Activated CD4-positive, alpha-beta memory T cell treated with anti-CD3 and anti-CD28 coated beads, Interleukin-2, amount 10 ng/mL, durations not matched to agents 7 days and 5 days (primary cell): ENCODE data around the gene SMIM38. TPM values are rescaled to one million over a fixed set of nuclear protein-coding genes. Genes with fewer than 3 reads are reported as not detected.

Source experiments
- CTCF ChIA-PET: fragments of 350-600 bp; sonication (Branson Sonifier 250); formaldehyde crosslinking; loops from one replicate; lab custom pipeline; 2021; ENCODE audit warnings: antibody characterized with exemption, inconsistent platforms; lab: Charles Lee
- POLR2A ChIA-PET: fragments of 350-600 bp; sonication (Branson Sonifier 250); formaldehyde crosslinking; loops from one replicate; lab custom pipeline; 2021; ENCODE audit warnings: antibody characterized with exemption; lab: Charles Lee
- DNase-seq: peaks from one replicate; pipeline ENCODE4 v3.0.0-alpha.2; 2020
- H3K27ac Mint-ChIP-seq: one replicate; pipeline ENCODE4 v1.8.0; 2021; ENCODE audit warnings: mild to moderate bottlenecking, mixed read lengths
- H3K27me3 Mint-ChIP-seq: one replicate; pipeline ENCODE4 v1.8.0; 2021; ENCODE audit warnings: mixed read lengths
- H3K36me3 Mint-ChIP-seq: one replicate; pipeline ENCODE4 v1.8.0; 2021; ENCODE audit warnings: low read depth, mixed read lengths
- H3K4me1 Mint-ChIP-seq: one replicate; pipeline ENCODE4 v1.8.0; 2021; ENCODE audit warnings: mixed read lengths
- H3K4me3 Mint-ChIP-seq: one replicate; pipeline ENCODE4 v1.8.0; 2021; ENCODE audit warnings: mild to moderate bottlenecking, mixed read lengths
- H3K9me3 Mint-ChIP-seq: one replicate; pipeline ENCODE4 v1.8.0; 2021; ENCODE audit warnings: mixed read lengths
- total RNA-seq, 2 experiments: library from RNA; stranded (reverse); gene quantifications; one replicate each; pipeline ENCODE4 v1.2.3, GENCODE V29; 2021

The SMIM38 gene
- total RNA-seq, 2 experiments from 2014 or later = 0.13 to 0.18 TPM

- no peaks in the 10 kb centered on the region for H3K27me3 Mint-ChIP-seq
- H3K36me3 Mint-ChIP-seq = no peaks in the 10 kb centered on the region
- no peak for DNase-seq
- ChIA-PET CTCF (no interaction called here), POLR2A (no interaction called here)
- H3K27ac Mint-ChIP-seq = no peak overlapping the region
- H3K4me3 Mint-ChIP-seq = no peak overlapping the region
- no peaks in the 10 kb centered on the region for H3K9me3 Mint-ChIP-seq
- H3K4me1 Mint-ChIP-seq = no peaks in the 10 kb centered on the region
These were observed 18.3 kb downstream of the SMIM38 start for GRCh38 chr11:69173925-69174581.

GRCh38 chr11:69174841-69175240, 19.1 kb downstream of the SMIM38 start:
- CTCF ChIA-PET = no interaction called here
- no peaks in the 10 kb centered on the region for H3K4me1 Mint-ChIP-seq
- no peaks in the 10 kb centered on the region for H3K9me3 Mint-ChIP-seq
- no peak for DNase-seq
- no peak overlapping the region for H3K4me3 Mint-ChIP-seq
- no peaks in the 10 kb centered on the region for H3K36me3 Mint-ChIP-seq
- POLR2A ChIA-PET = no interaction called here
- H3K27me3 Mint-ChIP-seq = no peaks in the 10 kb centered on the region
- no peak overlapping the region for H3K27ac Mint-ChIP-seq

- ChIA-PET CTCF (no interaction called here), POLR2A (no interaction called here)
- H3K36me3 Mint-ChIP-seq = no peaks in the 10 kb centered on the region
- H3K9me3 Mint-ChIP-seq = peaks cover 2% of the 10 kb centered on the region
- no peaks in the 10 kb centered on the region for H3K27me3 Mint-ChIP-seq
- H3K4me1 Mint-ChIP-seq = no peaks in the 10 kb centered on the region
- DNase-seq = no peak
- H3K4me3 Mint-ChIP-seq = no peak overlapping the region
- no peak overlapping the region for H3K27ac Mint-ChIP-seq
These were observed 23.2 kb downstream of the SMIM38 start for GRCh38 chr11:69178819-69179482.

GRCh38 chr11:69180226-69180625, 24.5 kb downstream of the SMIM38 start:
- H3K27ac Mint-ChIP-seq = no peak overlapping the region
- H3K27me3 Mint-ChIP-seq = no peaks in the 10 kb centered on the region
- no peak for DNase-seq
- H3K4me1 Mint-ChIP-seq = no peaks in the 10 kb centered on the region
- H3K36me3 Mint-ChIP-seq = no peaks in the 10 kb centered on the region
- ChIA-PET CTCF (no interaction called here), POLR2A (no interaction called here)
- H3K4me3 Mint-ChIP-seq = no peak overlapping the region
- peaks cover 2% of the 10 kb centered on the region for H3K9me3 Mint-ChIP-seq

GRCh38 chr11:69180726-69181125, 25.0 kb downstream of the SMIM38 start:
- no peaks in the 10 kb centered on the region for H3K36me3 Mint-ChIP-seq
- no peak overlapping the region for H3K4me3 Mint-ChIP-seq
- ChIA-PET POLR2A (no interaction called here), CTCF (no interaction called here)
- no peak overlapping the region for H3K27ac Mint-ChIP-seq
- H3K9me3 Mint-ChIP-seq = peaks cover 2% of the 10 kb centered on the region
- H3K27me3 Mint-ChIP-seq = no peaks in the 10 kb centered on the region
- H3K4me1 Mint-ChIP-seq = no peaks in the 10 kb centered on the region
- no peak for DNase-seq

GRCh38 chr11:69183613-69184012, 27.9 kb downstream of the SMIM38 start:
- no peak for DNase-seq
- ChIA-PET POLR2A (no interaction called here), CTCF (no interaction called here)
- Mint-ChIP-seq H3K27ac (no peak overlapping the region), H3K4me1 (no peaks in the 10 kb centered on the region), H3K9me3 (peaks cover 4% of the 10 kb centered on the region), H3K27me3 (no peaks in the 10 kb centered on the region), H3K4me3 (no peak overlapping the region), H3K36me3 (no peaks in the 10 kb centered on the region)

- CTCF ChIA-PET = no interaction called here
- POLR2A ChIA-PET = no interaction called here
These were observed 30.9 kb downstream of the SMIM38 start for GRCh38 chr11:69186316-69187260.

GRCh38 chr11:69187540-69188065, 31.9 kb downstream of the SMIM38 start:
- no peak overlapping the region for H3K27ac Mint-ChIP-seq
- H3K27me3 Mint-ChIP-seq = no peaks in the 10 kb centered on the region

More at GRCh38 chr11:69186316-69187260, 30.9 kb downstream of the SMIM38 start:
- H3K27ac Mint-ChIP-seq = no peak overlapping the region
- H3K4me3 Mint-ChIP-seq = no peak overlapping the region
- H3K4me1 Mint-ChIP-seq = no peaks in the 10 kb centered on the region
- peaks cover 6% of the 10 kb centered on the region for H3K9me3 Mint-ChIP-seq
- H3K36me3 Mint-ChIP-seq = no peaks in the 10 kb centered on the region
- DNase-seq = no peak
- no peaks in the 10 kb centered on the region for H3K27me3 Mint-ChIP-seq

GRCh38 chr11:69189059-69189458, 33.3 kb downstream of the SMIM38 start:
- no peaks in the 10 kb centered on the region for H3K27me3 Mint-ChIP-seq
- H3K27ac Mint-ChIP-seq = no peak overlapping the region
- H3K4me3 Mint-ChIP-seq = no peak overlapping the region
- peaks cover 6% of the 10 kb centered on the region for H3K9me3 Mint-ChIP-seq
- CTCF ChIA-PET = no interaction called here
- no peak for DNase-seq
- no peaks in the 10 kb centered on the region for H3K36me3 Mint-ChIP-seq
- POLR2A ChIA-PET = no interaction called here
- no peaks in the 10 kb centered on the region for H3K4me1 Mint-ChIP-seq

More at GRCh38 chr11:69187540-69188065, 31.9 kb downstream of the SMIM38 start:
- Mint-ChIP-seq H3K36me3 (no peaks in the 10 kb centered on the region), H3K4me3 (no peak overlapping the region), H3K9me3 (peaks cover 6% of the 10 kb centered on the region), H3K4me1 (no peaks in the 10 kb centered on the region)
- DNase-seq = no peak
- ChIA-PET CTCF (no interaction called here), POLR2A (no interaction called here)

GRCh38 chr11:69190796-69191536, 35.2 kb downstream of the SMIM38 start:
- no peak overlapping the region for H3K4me3 Mint-ChIP-seq
- DNase-seq = no peak
- peaks cover 2% of the 10 kb centered on the region for H3K27me3 Mint-ChIP-seq
- no peak overlapping the region for H3K27ac Mint-ChIP-seq
- H3K36me3 Mint-ChIP-seq = no peaks in the 10 kb centered on the region
- H3K4me1 Mint-ChIP-seq = no peaks in the 10 kb centered on the region
- ChIA-PET CTCF (no interaction called here), POLR2A (no interaction called here)
- peaks cover 11% of the 10 kb centered on the region for H3K9me3 Mint-ChIP-seq

GRCh38 chr11:69192301-69192721, 36.6 kb downstream of the SMIM38 start:
- Mint-ChIP-seq H3K36me3 (no peaks in the 10 kb centered on the region), H3K4me1 (no peaks in the 10 kb centered on the region), H3K9me3 (peaks cover 11% of the 10 kb centered on the region), H3K27ac (no peak overlapping the region), H3K4me3 (no peak overlapping the region), H3K27me3 (peaks cover 2% of the 10 kb centered on the region)
- ChIA-PET CTCF (no interaction called here), POLR2A (no interaction called here)
- DNase-seq = no peak

- Mint-ChIP-seq H3K4me3 (no peak overlapping the region), H3K27me3 (peaks cover 2% of the 10 kb centered on the region), H3K4me1 (no peaks in the 10 kb centered on the region), H3K27ac (no peak overlapping the region), H3K36me3 (no peaks in the 10 kb centered on the region), H3K9me3 (peaks cover 9% of the 10 kb centered on the region)
- DNase-seq = no peak
- ChIA-PET CTCF (no interaction called here), POLR2A (no interaction called here)
These were observed 37.4 kb downstream of the SMIM38 start for GRCh38 chr11:69193151-69193550.
